ELF-1 (cell line): Measurements from ENCODE around the gene SLC37A2.
A peak's percentile ranks its signal among the peaks of the same experiment; 100 is the strongest.
"Not testable (repeated sequence)": the region's sequence is repeated elsewhere in the genome, so short reads cannot be mapped to it uniquely, and the experiment has no call there.

ENCODE experiments used
- DNase-seq: peaks from one replicate; pipeline ENCODE4 v3.0.0-alpha.2; 2016; ENCODE audit warnings: low read depth, low spot score

Gene SLC37A2

GRCh38 chr11:125062931-125063428 lies at the start of gene SLC37A2:
TSS of gene SLC37A2 (plus strand) at chr11:125063305. CDS start at chr11:125063368, 63 bp downstream.
- peak; percentile 75 for DNase-seq

- DNase-seq, result no peak
Observed at GRCh38 chr11:125016413-125016812, 46.7 kb upstream of the SLC37A2 start.

- no peak for DNase-seq
Observed at GRCh38 chr11:125020342-125020741, 42.8 kb upstream of the SLC37A2 start.

- DNase-seq, result no peak
Observed at GRCh38 chr11:125022551-125022950, 40.6 kb upstream of the SLC37A2 start.

GRCh38 chr11:125025968-125026367 lies 37.1 kb upstream of the SLC37A2 start:
- peak; percentile 1 for DNase-seq

- not testable (repeated sequence) for DNase-seq
Observed at GRCh38 chr11:125029431-125029830, 33.7 kb upstream of the SLC37A2 start.

GRCh38 chr11:125036933-125037332 lies 26.2 kb upstream of the SLC37A2 start:
- DNase-seq, result no peak

GRCh38 chr11:125049164-125049792 lies 13.8 kb upstream of the SLC37A2 start:
- no peak for DNase-seq

- no peak for DNase-seq
Observed at GRCh38 chr11:125052047-125052446, 11.1 kb upstream of the SLC37A2 start.

GRCh38 chr11:125053167-125053566 lies 9.9 kb upstream of the SLC37A2 start:
- no peak for DNase-seq

GRCh38 chr11:125055107-125055715 lies 7.9 kb upstream of the SLC37A2 start:
- no peak for DNase-seq

- DNase-seq, result not testable (repeated sequence)
Observed at GRCh38 chr11:125056111-125056510, 7.0 kb upstream of the SLC37A2 start.

- DNase-seq, result no peak
Observed at GRCh38 chr11:125056931-125057692, 6.0 kb upstream of the SLC37A2 start.

- no peak for DNase-seq
Observed at GRCh38 chr11:125057693-125058016, 5.5 kb upstream of the SLC37A2 start.

- no peak for DNase-seq
Observed at GRCh38 chr11:125061281-125061680, 1.8 kb upstream of the SLC37A2 start.

- no peak for DNase-seq
Observed at GRCh38 chr11:125062218-125062930, 731 bp upstream of the SLC37A2 start.

- peak; percentile 34 for DNase-seq
Observed at GRCh38 chr11:125063429-125064043, 431 bp downstream of the SLC37A2 start.

GRCh38 chr11:125064070-125064469 lies 965 bp downstream of the SLC37A2 start:
- no peak for DNase-seq

GRCh38 chr11:125068368-125068767 lies 5.3 kb downstream of the SLC37A2 start:
- no peak for DNase-seq

- no peak for DNase-seq
Observed at GRCh38 chr11:125069008-125069407, 5.9 kb downstream of the SLC37A2 start.

GRCh38 chr11:125069796-125070195 lies 6.7 kb downstream of the SLC37A2 start:
- no peak for DNase-seq
